ENCODE measurements around the gene TNNC2. TPM values are rescaled to one million over a fixed set of nuclear protein-coding genes. Genes with fewer than 3 reads are reported as not detected.

Gene TNNC2
- polyA plus RNA-seq, 1 donor from 2014 or later: 3.8 TPM

DNA sequence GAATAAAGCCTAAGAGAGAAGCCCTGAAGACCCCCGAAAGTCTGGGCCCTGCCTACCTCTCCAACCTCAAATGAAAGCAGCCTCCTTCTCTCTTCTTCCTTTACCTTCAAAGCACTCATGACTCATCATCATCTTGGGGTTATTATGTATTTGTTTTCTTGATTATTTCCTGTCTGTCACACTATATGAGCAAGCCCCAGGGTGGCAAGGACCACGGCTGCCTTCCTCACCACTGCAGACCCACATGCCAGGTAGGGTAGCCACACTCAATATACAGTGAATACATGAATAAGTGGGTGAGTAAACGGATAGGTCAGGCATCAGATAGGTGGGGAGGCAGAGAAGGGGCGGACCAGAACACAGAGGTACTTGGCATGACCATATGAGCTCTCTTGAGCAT, 44.2 kb downstream of the TNNC2 start:
- no peak overlapping the region for H3K4me2 ChIP-seq (ENCODE audit: low read length)
- no peak overlapping the region for H2AFZ ChIP-seq (ENCODE audit: low read depth, low read length)

DNA sequence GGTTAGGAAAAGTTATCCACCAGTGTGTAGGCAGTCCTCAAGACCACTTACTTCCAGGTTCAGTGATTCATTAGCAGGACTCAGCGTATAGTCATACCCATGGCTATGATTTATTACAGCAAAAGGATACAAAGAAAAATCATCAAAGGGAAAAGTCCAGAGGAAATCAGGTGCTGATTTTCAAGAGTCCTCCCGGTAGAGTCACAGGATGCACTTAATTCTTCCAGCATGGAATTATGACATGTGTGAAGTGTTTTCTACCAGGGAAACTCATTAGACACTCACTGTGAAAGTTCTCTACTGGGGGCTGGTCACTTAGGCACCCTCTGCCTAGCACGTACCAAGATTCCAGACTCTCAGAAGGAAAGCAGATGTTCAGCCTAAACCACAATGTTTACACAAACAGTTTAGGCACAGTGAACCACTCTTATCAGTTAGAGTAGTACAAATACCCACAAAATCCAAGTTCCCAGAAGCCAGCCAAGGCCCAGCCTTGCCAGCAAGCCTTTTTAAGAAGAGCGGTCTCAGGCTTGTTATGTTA, 45.7 kb downstream of the TNNC2 start:
- no peak for TF ChIP-seq POLR2AphosphoS5 (IDR thresholded peaks at IDR 0.05)
- TF ChIP-seq, protein P1, sequence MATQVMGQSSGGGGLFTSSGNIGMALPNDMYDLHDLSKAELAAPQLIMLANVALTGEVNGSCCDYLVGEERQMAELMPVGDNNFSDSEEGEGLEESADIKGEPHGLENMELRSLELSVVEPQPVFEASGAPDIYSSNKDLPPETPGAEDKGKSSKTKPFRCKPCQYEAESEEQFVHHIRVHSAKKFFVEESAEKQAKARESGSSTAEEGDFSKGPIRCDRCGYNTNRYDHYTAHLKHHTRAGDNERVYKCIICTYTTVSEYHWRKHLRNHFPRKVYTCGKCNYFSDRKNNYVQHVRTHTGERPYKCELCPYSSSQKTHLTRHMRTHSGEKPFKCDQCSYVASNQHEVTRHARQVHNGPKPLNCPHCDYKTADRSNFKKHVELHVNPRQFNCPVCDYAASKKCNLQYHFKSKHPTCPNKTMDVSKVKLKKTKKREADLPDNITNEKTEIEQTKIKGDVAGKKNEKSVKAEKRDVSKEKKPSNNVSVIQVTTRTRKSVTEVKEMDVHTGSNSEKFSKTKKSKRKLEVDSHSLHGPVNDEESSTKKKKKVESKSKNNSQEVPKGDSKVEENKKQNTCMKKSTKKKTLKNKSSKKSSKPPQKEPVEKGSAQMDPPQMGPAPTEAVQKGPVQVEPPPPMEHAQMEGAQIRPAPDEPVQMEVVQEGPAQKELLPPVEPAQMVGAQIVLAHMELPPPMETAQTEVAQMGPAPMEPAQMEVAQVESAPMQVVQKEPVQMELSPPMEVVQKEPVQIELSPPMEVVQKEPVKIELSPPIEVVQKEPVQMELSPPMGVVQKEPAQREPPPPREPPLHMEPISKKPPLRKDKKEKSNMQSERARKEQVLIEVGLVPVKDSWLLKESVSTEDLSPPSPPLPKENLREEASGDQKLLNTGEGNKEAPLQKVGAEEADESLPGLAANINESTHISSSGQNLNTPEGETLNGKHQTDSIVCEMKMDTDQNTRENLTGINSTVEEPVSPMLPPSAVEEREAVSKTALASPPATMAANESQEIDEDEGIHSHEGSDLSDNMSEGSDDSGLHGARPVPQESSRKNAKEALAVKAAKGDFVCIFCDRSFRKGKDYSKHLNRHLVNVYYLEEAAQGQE (IDR thresholded peaks at IDR 0.05; ENCODE audit: borderline replicate concordance): no peak
- H3K27me3 ChIP-seq (ENCODE audit: insufficient read depth, low read depth, low read length): no peaks in the 10 kb centered on the region
- no peaks in the 10 kb centered on the region for H3K9me2 ChIP-seq (ENCODE audit: insufficient read depth, low read length)
- no peaks in the 10 kb centered on the region for H3F3A ChIP-seq (ENCODE audit: insufficient read depth, low read length, poor library complexity, severe bottlenecking)
- no peak overlapping the region for H3K27ac ChIP-seq (ENCODE audit: low read length)
- H3K9ac ChIP-seq (ENCODE audit: low read length): no peak overlapping the region
- no peaks in the 10 kb centered on the region for H3K79me2 ChIP-seq (replicated peaks; ENCODE audit: insufficient read depth, low read length)
- H3K4me2 ChIP-seq (ENCODE audit: low read length): no peak overlapping the region
- no peak overlapping the region for H3K4me3 ChIP-seq (ENCODE audit: low read length)
- H3K9me3 ChIP-seq (ENCODE audit: low read length): no peaks in the 10 kb centered on the region
- H3K36me3 ChIP-seq (ENCODE audit: insufficient read depth, low read length): no peaks in the 10 kb centered on the region
- H2AFZ ChIP-seq (ENCODE audit: low read depth, low read length): no peak overlapping the region
- no peaks in the 10 kb centered on the region for H4K20me1 ChIP-seq (ENCODE audit: insufficient read depth)

More for the DNA sequence above, 44.2 kb downstream of the TNNC2 start:
- Histone ChIP-seq H3K4me3 (ENCODE audit: low read length) (no peak overlapping the region), H3K36me3 (ENCODE audit: insufficient read depth, low read length) (no peaks in the 10 kb centered on the region), H3K27ac (ENCODE audit: low read length) (no peak overlapping the region), H4K20me1 (ENCODE audit: insufficient read depth) (no peaks in the 10 kb centered on the region), H3K9me3 (ENCODE audit: low read length) (no peaks in the 10 kb centered on the region), H3K9me2 (ENCODE audit: insufficient read depth, low read length) (no peaks in the 10 kb centered on the region), H3K9ac (ENCODE audit: low read length) (no peak overlapping the region), H3K79me2 (replicated peaks; ENCODE audit: insufficient read depth, low read length) (no peaks in the 10 kb centered on the region), H3F3A (ENCODE audit: insufficient read depth, low read length, poor library complexity, severe bottlenecking) (no peaks in the 10 kb centered on the region), H3K27me3 (ENCODE audit: insufficient read depth, low read depth, low read length) (no peaks in the 10 kb centered on the region)
- TF ChIP-seq MXI1 (conservative IDR thresholded peaks at IDR 0.05; ENCODE audit: poor library complexity, severe bottlenecking) (no peak), EP300 (conservative IDR thresholded peaks at IDR 0.05; ENCODE audit: poor library complexity, severe bottlenecking) (no peak), TAF1 (IDR thresholded peaks at IDR 0.05; ENCODE audit: low read depth) (no peak), RAD21 (conservative IDR thresholded peaks at IDR 0.05) (no peak), POLR2AphosphoS5 (IDR thresholded peaks at IDR 0.05) (no peak)
- TF ChIP-seq, protein P1 (IDR thresholded peaks at IDR 0.05; ENCODE audit: borderline replicate concordance): no peak

DNA sequence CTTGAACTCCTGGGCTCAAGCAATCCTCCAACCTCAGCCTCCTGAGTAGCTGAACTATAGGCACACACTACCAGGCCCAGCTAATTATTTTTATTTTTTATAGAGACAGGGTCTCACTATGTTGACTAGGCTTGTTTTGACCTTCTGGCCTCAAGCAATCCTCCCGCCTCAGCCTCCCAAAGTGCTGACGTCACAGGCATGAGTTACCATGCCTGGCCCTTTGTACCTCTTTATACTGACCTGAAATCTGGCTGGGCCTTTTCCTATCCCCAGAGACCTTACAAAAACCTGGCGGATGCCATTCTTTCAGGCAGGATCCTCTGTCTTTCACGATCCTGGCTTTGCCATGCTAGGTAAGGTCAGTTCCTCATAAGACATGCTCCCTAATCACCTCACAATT, 47.0 kb downstream of the TNNC2 start:
- Histone ChIP-seq H3K27me3 (ENCODE audit: insufficient read depth, low read depth, low read length) (no peaks in the 10 kb centered on the region), H3K27ac (ENCODE audit: low read length) (no peak overlapping the region), H4K20me1 (ENCODE audit: insufficient read depth) (no peaks in the 10 kb centered on the region), H3K4me2 (ENCODE audit: low read length) (no peak overlapping the region), H3F3A (ENCODE audit: insufficient read depth, low read length, poor library complexity, severe bottlenecking) (no peaks in the 10 kb centered on the region), H3K9me2 (ENCODE audit: insufficient read depth, low read length) (no peaks in the 10 kb centered on the region), H2AFZ (ENCODE audit: low read depth, low read length) (no peak overlapping the region), H3K4me3 (ENCODE audit: low read length) (no peak overlapping the region), H3K9me3 (ENCODE audit: low read length) (no peaks in the 10 kb centered on the region), H3K79me2 (replicated peaks; ENCODE audit: insufficient read depth, low read length) (no peaks in the 10 kb centered on the region), H3K36me3 (ENCODE audit: insufficient read depth, low read length) (no peaks in the 10 kb centered on the region), H3K9ac (ENCODE audit: low read length) (no peak overlapping the region)
- TF ChIP-seq, protein P2, sequence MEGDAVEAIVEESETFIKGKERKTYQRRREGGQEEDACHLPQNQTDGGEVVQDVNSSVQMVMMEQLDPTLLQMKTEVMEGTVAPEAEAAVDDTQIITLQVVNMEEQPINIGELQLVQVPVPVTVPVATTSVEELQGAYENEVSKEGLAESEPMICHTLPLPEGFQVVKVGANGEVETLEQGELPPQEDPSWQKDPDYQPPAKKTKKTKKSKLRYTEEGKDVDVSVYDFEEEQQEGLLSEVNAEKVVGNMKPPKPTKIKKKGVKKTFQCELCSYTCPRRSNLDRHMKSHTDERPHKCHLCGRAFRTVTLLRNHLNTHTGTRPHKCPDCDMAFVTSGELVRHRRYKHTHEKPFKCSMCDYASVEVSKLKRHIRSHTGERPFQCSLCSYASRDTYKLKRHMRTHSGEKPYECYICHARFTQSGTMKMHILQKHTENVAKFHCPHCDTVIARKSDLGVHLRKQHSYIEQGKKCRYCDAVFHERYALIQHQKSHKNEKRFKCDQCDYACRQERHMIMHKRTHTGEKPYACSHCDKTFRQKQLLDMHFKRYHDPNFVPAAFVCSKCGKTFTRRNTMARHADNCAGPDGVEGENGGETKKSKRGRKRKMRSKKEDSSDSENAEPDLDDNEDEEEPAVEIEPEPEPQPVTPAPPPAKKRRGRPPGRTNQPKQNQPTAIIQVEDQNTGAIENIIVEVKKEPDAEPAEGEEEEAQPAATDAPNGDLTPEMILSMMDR (IDR thresholded peaks at IDR 0.05; ENCODE audit: poor library complexity, severe bottlenecking): no peak
- no peak for TF ChIP-seq SMC3 (conservative IDR thresholded peaks at IDR 0.05; ENCODE audit: poor library complexity)
- TF ChIP-seq MXI1 (conservative IDR thresholded peaks at IDR 0.05; ENCODE audit: poor library complexity, severe bottlenecking): no peak
- no peak for TF ChIP-seq EZH2 (IDR thresholded peaks at IDR 0.05; ENCODE audit: borderline replicate concordance, insufficient read depth, low read length, poor library complexity, severe bottlenecking)
- TF ChIP-seq TAF1 (IDR thresholded peaks at IDR 0.05; ENCODE audit: low read depth): no peak
- TF ChIP-seq, protein P1 (IDR thresholded peaks at IDR 0.05; ENCODE audit: borderline replicate concordance): no peak
- no peak for TF ChIP-seq EP300 (conservative IDR thresholded peaks at IDR 0.05; ENCODE audit: poor library complexity, severe bottlenecking)
- no peak for TF ChIP-seq RAD21 (conservative IDR thresholded peaks at IDR 0.05)

Measured in neural cell (in vitro differentiated cells).